Omental fat pad (tissue), 4 donors: ENCODE results near the gene PLCB1. TPM values are rescaled to one million over a fixed set of nuclear protein-coding genes. Genes with fewer than 3 reads are reported as not detected.

Source experiments
- ATAC-seq: fragments of 150-250 bp; one replicate; pipeline ENCODE4 v1.9.1; 2016; ENCODE audit warnings: mild to moderate bottlenecking, moderate library complexity; ENCODE audit not compliant: low FRiP score
- DNase-seq: peaks from one replicate; pipeline ENCODE4 v3.0.0-alpha.2; 2019; ENCODE audit warnings: low spot score
- CTCF ChIP-seq, 3 donors: fragments of 450-650 bp; IDR thresholded peaks; one replicate each; pipeline ENCODE4 v1.5.1; 2016 to 2017; ENCODE audit warnings: antibody characterized with exemption in 3 of 3, mild to moderate bottlenecking in 3 of 3, moderate library complexity in 2 of 3
- total RNA-seq, 4 donors: library from RNA; depleted of rRNA; stranded (reverse); fragments of >200 nt; gene quantifications; one replicate each; pipeline ENCODE4 v1.1.0, GENCODE V29; 2016

PLCB1 gene
- total RNA-seq, 4 donors from 2014 or later = 22.4 to 60.5 (median 36.4) TPM

- ATAC-seq = no peak
- no peak for DNase-seq
- no peak for TF ChIP-seq CTCF (IDR thresholded peaks at IDR 0.05)
These were observed 7.8 kb downstream of the PLCB1 start for GRCh38 chr20:8139899-8140298.

- no peak for ATAC-seq
- no peak for DNase-seq
- no peak for TF ChIP-seq CTCF (IDR thresholded peaks at IDR 0.05)
These were observed 11.4 kb downstream of the PLCB1 start for GRCh38 chr20:8143474-8143873.

- no peak for ATAC-seq
- TF ChIP-seq CTCF (IDR thresholded peaks at IDR 0.05) = no peak
- DNase-seq = no peak
These were observed 12.5 kb downstream of the PLCB1 start for GRCh38 chr20:8144282-8145245.

GRCh38 chr20:8145246-8146168 is 13.4 kb downstream of the PLCB1 start:
- DNase-seq (no peak), ATAC-seq (no peak)
- no peak for TF ChIP-seq CTCF (IDR thresholded peaks at IDR 0.05)

GRCh38 chr20:8147476-8147875 is 15.4 kb downstream of the PLCB1 start:
- no peak for TF ChIP-seq CTCF (IDR thresholded peaks at IDR 0.05)
- no peak for ATAC-seq
- no peak for DNase-seq

- DNase-seq = no peak
These were observed 16.4 kb downstream of the PLCB1 start for GRCh38 chr20:8148501-8148900.

More at GRCh38 chr20:8148501-8148900, 16.4 kb downstream of the PLCB1 start:
- TF ChIP-seq CTCF (IDR thresholded peaks at IDR 0.05) = no peak
- no peak for ATAC-seq
